ENCODE measurements around the gene TCF7L2.

TCF7L2 gene

GRCh38 chr10:112957640-112958092 is 7.6 kb downstream of the TCF7L2 start:
- peaks cover 51% of the 10 kb centered on the region for H3K79me2 ChIP-seq (ENCODE audit: control insufficient read depth, low read length)
- no peaks in the 10 kb centered on the region for H3K36me3 ChIP-seq (ENCODE audit: control insufficient read depth, low read length)
- no peaks in the 10 kb centered on the region for H3K27me3 ChIP-seq (ENCODE audit: control insufficient read depth, low read length)
- no peak overlapping the region for H3K27ac ChIP-seq (ENCODE audit: low read depth, low read length)
- H3K4me3 ChIP-seq (ENCODE audit: low read length), result no peak overlapping the region
- peaks cover 12% of the 10 kb centered on the region for H3F3A ChIP-seq (ENCODE audit: control insufficient read depth, insufficient read depth)
- no peak overlapping the region for H3K4me2 ChIP-seq (ENCODE audit: low read length)
- TF ChIP-seq CTCF (IDR thresholded peaks at IDR 0.05; ENCODE audit: low read depth, low read length, poor library complexity, severe bottlenecking), result no peak
- TF ChIP-seq EZH2phosphoT487 (IDR thresholded peaks at IDR 0.05; ENCODE audit: borderline replicate concordance, low read length), result no peak
- peaks cover 22% of the 10 kb centered on the region for H3K4me1 ChIP-seq (ENCODE audit: control insufficient read depth, low read length)
- H3K9me3 ChIP-seq (ENCODE audit: control insufficient read depth, insufficient read depth, low read length), result no peaks in the 10 kb centered on the region
- peaks cover 9% of the 10 kb centered on the region for H4K20me1 ChIP-seq (ENCODE audit: control insufficient read depth, insufficient read depth, low read depth, low read length)
- no peaks in the 10 kb centered on the region for H3K9me2 ChIP-seq (replicated peaks; ENCODE audit: control insufficient read depth, low read length)

GRCh38 chr10:112958275-112958995 is 8.4 kb downstream of the TCF7L2 start:
- H3K4me2 ChIP-seq (ENCODE audit: low read length), result no peak overlapping the region
- peaks cover 10% of the 10 kb centered on the region for H3F3A ChIP-seq (ENCODE audit: control insufficient read depth, insufficient read depth)
- peaks cover 21% of the 10 kb centered on the region for H3K4me1 ChIP-seq (ENCODE audit: control insufficient read depth, low read length)
- H3K9me3 ChIP-seq (ENCODE audit: control insufficient read depth, insufficient read depth, low read length), result no peaks in the 10 kb centered on the region
- no peak overlapping the region for H3K4me3 ChIP-seq (ENCODE audit: low read length)
- H3K36me3 ChIP-seq (ENCODE audit: control insufficient read depth, low read length), result no peaks in the 10 kb centered on the region
- peaks cover 9% of the 10 kb centered on the region for H4K20me1 ChIP-seq (ENCODE audit: control insufficient read depth, insufficient read depth, low read depth, low read length)
- no peak overlapping the region for H3K27ac ChIP-seq (ENCODE audit: low read depth, low read length)
- TF ChIP-seq CTCF (IDR thresholded peaks at IDR 0.05; ENCODE audit: low read depth, low read length, poor library complexity, severe bottlenecking) (no peak), EZH2phosphoT487 (IDR thresholded peaks at IDR 0.05; ENCODE audit: borderline replicate concordance, low read length) (no peak)
- H3K9me2 ChIP-seq (replicated peaks; ENCODE audit: control insufficient read depth, low read length), result no peaks in the 10 kb centered on the region
- H3K27me3 ChIP-seq (ENCODE audit: control insufficient read depth, low read length), result no peaks in the 10 kb centered on the region
- peaks cover 44% of the 10 kb centered on the region for H3K79me2 ChIP-seq (ENCODE audit: control insufficient read depth, low read length)

- peaks cover 40% of the 10 kb centered on the region for H3K79me2 ChIP-seq (ENCODE audit: control insufficient read depth, low read length)
- TF ChIP-seq CTCF (IDR thresholded peaks at IDR 0.05; ENCODE audit: low read depth, low read length, poor library complexity, severe bottlenecking) (no peak), EZH2phosphoT487 (IDR thresholded peaks at IDR 0.05; ENCODE audit: borderline replicate concordance, low read length) (no peak)
- H3K4me3 ChIP-seq (ENCODE audit: low read length), result no peak overlapping the region
These were observed 9.3 kb downstream of the TCF7L2 start for GRCh38 chr10:112959207-112959838.

More at GRCh38 chr10:112959207-112959838, 9.3 kb downstream of the TCF7L2 start:
- Histone ChIP-seq H3K36me3 (ENCODE audit: control insufficient read depth, low read length) (no peaks in the 10 kb centered on the region), H3K9me2 (replicated peaks; ENCODE audit: control insufficient read depth, low read length) (no peaks in the 10 kb centered on the region), H4K20me1 (ENCODE audit: control insufficient read depth, insufficient read depth, low read depth, low read length) (peaks cover 9% of the 10 kb centered on the region), H3K4me1 (ENCODE audit: control insufficient read depth, low read length) (peaks cover 21% of the 10 kb centered on the region), H3K9me3 (ENCODE audit: control insufficient read depth, insufficient read depth, low read length) (no peaks in the 10 kb centered on the region), H3K4me2 (ENCODE audit: low read length) (no peak overlapping the region), H3K27ac (ENCODE audit: low read depth, low read length) (no peak overlapping the region), H3F3A (ENCODE audit: control insufficient read depth, insufficient read depth) (peaks cover 5% of the 10 kb centered on the region; the same call in 1 of the 2 replicates), H3K27me3 (ENCODE audit: control insufficient read depth, low read length) (no peaks in the 10 kb centered on the region)

Measured in DOHH2 (cell line).